Right ventricle myocardium inferior (tissue), 1 donor: Measurements from ENCODE around the gene PANK1. TPM values are rescaled to one million over a fixed set of nuclear protein-coding genes. Genes with fewer than 3 reads are reported as not detected.
A peak's percentile ranks its signal among the peaks of the same experiment; 100 is the strongest.
"Not testable (repeated sequence)": the region's sequence is repeated elsewhere in the genome, so short reads cannot be mapped to it uniquely, and the experiment has no call there.

ENCODE experiments used
- ATAC-seq: fragments of 200-7000 bp; cut with Tn5 transposase; one replicate; pipeline ENCODE4 v1.9.1; 2020; ENCODE audit warnings: mild to moderate bottlenecking, moderate library complexity
- DNase-seq: peaks from one replicate; pipeline ENCODE4 v3.0.0; 2021; ENCODE audit errors: missing footprints
- intact Hi-C: fragments of 100-400 bp; cut with DNase I; formaldehyde crosslinking; loops from one replicate; pipeline ENCODE4 v1.11.0; 2022
- microRNA-seq: library from miRNA; unstranded; fragments of <30 nt; microRNA quantifications from one replicate; pipeline ENCODE4 v1.2.0, GENCODE V29; 2020
- total RNA-seq: library from RNA; stranded (reverse); fragmentation: NEBNext Ultra II Directional; extraction: Animal tissue kit (Norgen Biotek cat#: 25700); gene quantifications from one replicate; pipeline ENCODE4 v1.2.1, GENCODE V29; 2021
- donor health status: DM: no; HTN: yes; CAD: no; lungs with severe emphysema.

Gene PANK1
- total RNA-seq, 1 donor from 2014 or later, result 19.0 TPM

DNA sequence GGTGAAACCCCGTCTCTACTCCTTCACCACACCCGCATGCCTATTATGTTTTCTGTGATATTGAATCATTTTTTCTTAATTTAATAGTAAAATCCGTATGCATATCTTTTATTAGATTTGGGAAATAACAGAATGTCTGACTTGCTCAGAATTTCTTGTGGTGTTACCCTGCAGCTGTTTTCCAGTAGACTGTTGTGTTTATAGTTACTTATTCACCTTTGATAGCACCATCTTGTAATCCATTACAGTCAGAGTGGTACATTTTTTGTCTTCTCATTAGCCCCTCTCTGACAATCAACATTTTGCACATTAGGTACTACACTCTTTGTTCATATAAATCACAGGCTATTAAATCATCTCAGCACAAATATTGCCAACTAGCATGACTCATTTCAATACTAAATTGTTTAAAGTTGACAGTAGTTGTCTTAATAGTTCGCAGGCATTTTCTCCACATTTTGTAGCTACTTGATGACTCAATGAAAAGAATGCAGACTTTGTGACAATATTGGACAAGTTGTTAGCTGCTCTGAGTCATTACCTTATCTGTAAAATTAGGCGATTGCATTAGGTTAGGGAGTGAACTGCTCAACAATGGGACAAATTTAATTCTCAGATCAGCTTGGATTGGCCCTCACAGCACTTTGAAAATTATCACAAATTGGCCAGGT lies 91.8 kb downstream of the PANK1 start:
- DNase-seq, result no peak
- peak; percentile 71 for ATAC-seq
- intact Hi-C loops, result loop anchor here (5.0 kb wide), 1 partner anchor 86 kb away; no protein-coding TSS in a partner anchor

DNA sequence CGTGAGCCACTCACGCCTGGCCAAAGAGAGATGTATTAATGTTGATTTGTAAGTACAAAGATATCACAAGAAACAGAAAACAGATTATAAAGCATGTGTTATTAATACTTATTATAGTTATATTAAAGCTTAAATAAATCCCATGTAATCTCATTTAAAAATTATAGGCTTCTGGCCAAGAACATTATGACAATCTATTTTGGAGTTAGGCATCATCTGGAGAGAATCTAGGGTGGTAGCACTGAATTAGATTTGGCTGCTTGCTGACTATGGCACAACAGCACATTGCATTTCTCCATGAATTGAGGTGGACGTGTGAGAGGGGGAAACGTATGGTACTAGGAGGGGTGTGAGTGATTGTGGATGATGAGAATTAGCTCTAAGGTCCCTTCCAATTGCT lies 92.8 kb downstream of the PANK1 start:
- intact Hi-C loops, result loop anchor here (5.0 kb wide), 1 partner anchor 85 kb away; no protein-coding TSS in a partner anchor
- DNase-seq, result no peak
- ATAC-seq, result no peak

DNA sequence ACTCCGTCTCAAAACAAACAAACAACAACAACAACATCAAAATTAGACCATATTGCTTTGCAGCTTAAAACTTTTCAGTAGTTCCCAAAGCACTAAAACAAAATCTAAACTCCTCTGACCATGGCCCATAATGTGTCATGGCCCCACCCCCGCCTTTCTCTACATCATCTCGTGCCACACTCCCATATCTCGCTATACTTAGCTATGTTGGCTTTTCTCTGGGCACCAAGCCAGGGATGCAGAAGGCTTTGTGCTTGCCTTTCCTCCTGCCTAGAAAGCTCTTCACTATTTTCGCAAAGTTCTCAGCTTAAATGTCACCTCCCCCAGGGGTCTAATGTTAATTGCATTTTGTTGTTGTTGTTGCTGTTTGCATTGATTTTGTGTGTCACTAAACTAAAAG lies 94.5 kb downstream of the PANK1 start:
- DNase-seq (no peak), ATAC-seq (peak; percentile 74)
- intact Hi-C loops, result loop anchor here (5.0 kb wide), 1 partner anchor 83 kb away; no protein-coding TSS in a partner anchor

DNA sequence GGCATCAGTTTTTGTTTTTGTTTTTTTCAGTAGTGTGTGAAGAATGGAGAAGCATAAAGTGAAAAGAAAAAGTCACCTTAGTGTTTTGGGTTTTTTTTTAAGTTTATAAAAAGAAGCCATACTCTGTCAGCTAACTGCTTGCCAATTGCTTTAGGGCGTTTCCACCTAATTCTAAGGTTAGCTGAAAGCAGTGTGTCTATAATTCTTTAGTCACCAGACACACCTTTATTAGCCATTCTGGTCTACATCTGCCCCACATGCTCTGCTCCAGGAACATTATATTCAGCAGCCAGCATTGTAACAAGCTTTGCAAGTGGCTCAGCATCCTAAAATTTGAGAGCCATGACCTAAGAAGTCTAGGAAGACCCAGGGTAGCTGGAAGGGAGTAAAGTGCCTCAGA lies 95.5 kb downstream of the PANK1 start:
- intact Hi-C loops, result no loop called here
- ATAC-seq, result no peak
- no peak for DNase-seq

DNA sequence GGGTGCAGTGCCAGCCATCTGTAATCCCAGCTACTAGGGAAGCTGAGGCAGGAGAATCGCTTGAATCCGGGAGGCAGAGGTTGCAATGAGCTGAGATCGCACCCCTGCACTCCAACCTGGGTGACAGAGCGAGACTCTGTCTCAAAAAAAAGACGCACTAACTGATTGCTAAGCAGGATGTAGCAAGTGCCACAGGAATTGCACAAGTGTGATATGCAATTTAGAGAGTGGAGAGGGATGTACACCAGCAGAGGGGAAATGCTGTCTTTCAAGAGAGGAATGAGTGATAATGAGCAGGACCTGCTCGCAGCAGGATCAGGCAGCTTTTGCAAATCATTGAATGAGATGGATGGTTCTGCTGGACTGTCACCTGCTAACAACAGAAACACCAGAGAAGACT lies 96.4 kb downstream of the PANK1 start:
- DNase-seq (no peak), ATAC-seq (no peak)
- intact Hi-C loops, result no loop called here

DNA sequence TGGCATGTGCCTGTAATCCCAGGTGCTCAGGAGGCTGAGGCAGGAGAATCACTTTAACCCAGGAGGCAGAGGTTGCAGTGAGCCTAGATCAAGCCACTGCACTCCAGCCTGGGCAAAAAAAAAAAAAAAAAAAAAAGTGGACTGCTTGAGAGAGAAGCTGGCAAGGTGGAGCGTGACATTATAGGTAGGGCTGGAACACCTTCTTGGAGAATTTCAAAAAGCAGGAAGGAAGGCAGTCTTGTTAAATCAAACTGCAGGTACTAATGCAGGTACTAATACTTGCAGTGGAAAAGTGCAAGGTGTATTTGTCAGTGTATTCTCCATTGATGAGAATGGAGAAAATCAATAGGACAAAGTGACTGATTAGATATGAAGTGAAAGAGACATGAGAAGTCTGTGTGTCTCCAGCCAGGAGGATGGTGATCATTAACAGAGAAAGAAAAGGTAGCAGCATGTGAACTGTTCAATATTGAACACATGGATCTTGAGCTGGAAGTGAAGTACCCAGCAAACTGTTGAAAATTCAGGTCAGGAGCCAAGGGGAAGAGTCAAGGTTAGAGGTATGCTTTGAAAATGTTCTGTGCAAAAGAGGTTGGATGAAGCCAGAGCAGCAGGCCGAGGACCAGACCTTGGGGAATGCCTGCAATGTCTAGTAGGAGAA lies 97.1 kb downstream of the PANK1 start:
- intact Hi-C loops, result no loop called here
- DNase-seq (no peak), ATAC-seq (no peak)

DNA sequence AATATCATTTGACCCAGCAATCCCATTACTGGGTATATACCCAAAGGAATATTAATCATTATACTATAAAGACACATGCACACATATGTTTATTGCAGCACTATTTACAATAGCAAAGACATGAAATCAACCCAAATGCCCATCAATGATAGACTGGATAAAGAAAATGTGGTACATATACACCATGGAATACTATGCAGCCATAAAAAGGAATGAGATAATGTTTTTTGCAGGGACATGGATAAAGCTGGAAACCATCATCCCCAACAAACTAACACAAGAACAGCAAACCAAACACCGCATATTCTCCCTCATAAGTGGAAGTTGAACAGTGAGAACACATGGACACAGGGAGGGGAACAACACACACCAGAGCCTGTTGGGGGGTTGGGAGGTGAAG lies 98.4 kb downstream of the PANK1 start:
- ATAC-seq, DNase-seq, intact Hi-C loops: not testable (repeated sequence)

DNA sequence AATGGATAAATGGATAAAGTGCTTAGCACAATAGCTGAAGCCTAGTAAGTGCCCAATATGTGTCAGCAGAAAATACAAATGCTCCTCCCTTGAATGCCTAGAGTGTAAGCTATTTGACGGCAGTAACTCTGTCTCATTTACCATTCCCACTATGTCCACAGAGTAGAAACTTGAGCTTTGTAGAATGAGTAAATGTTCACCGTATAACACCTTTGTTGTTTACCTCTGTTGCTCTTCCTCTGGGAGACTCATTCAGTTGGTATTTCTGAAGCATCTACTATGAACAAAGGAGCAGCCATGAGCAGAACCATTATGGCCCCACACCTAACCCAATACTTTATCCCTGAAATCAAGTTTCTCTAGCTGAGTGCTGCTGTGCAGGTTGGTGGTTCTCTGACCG lies 101.2 kb downstream of the PANK1 start:
- DNase-seq (no peak), ATAC-seq (no peak)
- intact Hi-C loops, result no loop called here

DNA sequence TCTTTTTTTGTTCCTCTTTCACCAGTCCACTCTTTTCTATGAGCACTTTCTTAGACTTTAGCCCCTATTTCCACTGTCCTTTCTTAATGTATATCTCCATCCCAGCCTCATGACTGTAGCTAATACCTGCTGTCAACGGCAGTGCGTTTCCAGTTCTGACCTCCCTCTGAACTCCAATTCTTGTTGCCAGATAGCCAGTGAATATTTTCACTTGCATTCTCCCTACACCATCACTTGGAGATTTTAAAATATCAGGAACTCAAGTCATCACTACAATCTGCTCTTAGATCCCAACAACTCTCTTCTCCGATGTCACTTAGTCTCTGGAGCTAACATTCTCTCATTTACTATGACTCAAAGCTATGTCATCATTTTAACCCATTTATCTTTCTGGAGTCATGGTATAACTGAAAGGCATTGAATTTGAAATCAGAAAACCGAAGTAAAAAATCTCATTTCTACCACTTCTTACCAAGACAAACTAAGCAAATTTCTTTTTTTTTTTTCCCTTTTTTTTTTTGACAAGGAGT lies 104.6 kb downstream of the PANK1 start:
- ATAC-seq (no peak), DNase-seq (no peak)
- intact Hi-C loops, result no loop called here

DNA sequence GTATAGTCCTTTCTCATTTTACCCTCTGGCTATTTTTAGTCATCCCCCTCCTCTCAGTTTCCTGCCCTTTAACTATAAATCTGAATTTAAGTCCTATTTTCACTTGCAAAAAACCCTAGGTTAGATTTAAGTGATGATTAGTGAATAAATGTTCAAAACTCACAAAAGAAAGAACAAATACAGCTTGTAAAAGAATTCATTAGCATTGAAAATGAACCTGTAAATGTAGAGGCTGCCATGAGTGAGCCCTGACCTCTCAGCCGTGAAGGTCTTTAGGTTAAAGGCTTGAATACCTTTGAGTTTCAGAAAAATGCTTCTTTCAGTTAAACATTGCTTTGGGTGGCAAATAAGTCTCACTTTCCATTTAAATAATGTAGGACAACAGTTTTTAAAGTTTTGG lies 107.7 kb downstream of the PANK1 start:
- no peak for DNase-seq
- no peak for ATAC-seq
- intact Hi-C loops, result no loop called here

DNA sequence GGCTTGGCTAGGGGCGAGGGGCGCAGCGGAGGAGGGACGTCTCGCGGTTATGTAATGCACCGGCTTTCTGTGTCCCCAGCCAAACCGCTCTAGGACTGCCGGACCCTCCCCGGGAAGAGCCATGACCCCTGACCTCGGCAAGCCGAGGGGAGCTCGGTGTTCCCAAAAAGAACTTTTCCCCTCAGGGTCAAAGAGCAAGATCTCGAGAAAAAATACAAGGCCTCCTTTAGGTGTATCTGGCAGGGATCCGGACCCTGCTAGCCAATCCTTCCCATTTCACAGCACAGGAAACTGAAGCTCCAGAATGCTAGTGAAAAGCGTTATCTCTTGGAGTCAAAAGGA lies 109.1 kb downstream of the PANK1 start:
- peak; percentile 23 for ATAC-seq
- intact Hi-C loops, result no loop called here
- no peak for DNase-seq

DNA sequence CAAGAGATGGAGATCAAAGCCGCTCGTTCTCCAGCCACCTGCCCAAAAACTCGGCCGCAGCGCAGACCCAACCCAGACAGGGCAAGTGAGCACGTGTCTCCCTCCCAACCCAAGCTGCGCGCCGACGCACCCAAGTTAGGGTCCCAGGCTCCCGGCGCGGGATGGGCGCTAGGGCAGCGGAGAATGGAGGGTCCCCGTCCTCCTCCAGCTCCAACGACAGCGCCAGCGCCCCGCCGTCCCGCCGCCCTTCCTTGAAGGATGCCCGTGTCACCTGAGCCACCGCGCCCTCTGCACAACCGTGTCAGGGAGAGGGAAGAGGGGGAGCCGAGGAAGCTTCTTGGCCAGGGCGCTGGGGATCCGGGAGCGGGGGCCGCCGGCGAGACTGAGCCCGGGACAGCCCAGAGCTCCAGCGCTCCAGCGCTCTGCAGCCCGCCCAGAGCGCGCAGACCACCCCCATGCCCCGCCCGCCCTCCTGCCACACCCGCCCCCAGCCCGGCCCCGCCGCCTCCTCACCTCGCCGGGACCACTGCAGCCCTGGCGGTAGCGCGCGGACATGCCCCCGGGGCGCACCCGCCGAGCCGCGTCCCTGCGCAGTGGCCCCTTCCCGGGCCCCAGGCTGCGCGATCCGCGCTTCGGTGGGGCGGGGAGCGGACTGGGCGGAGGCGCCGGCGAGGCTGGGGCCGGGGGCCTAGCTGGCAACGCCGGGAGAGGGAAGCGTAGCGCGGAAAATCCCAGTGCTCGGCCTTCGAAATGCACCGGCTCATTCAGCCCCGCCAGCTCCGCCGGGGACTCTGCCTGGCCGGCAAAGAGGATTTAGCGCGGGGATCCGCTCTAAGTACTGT lies 109.7 kb downstream of the PANK1 start, which contains the start of gene SLC16A12:
Gene SLC16A12, minus strand, starts transcription at position 424 of the 842 bp plus-strand sequence. CDS start 73,016 bp downstream, outside the sequence.
- ATAC-seq (peak; percentile 80), DNase-seq (no peak)
- intact Hi-C loops, result no loop called here

DNA sequence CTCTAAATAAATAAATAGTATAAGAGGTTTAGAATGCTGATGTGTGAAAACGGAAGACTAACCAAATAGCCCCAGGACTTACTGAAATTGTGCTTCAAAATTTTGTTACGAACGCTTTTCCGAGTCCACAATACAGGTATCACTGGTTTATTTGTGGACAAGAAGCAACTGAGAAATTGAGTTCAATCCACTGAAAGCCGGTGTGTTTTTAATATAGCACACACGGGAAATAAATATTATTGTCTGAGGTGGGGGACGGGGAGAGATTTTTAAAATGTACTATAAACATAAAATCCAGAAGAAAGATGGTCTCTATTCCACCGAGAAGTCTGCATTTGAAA lies 110.2 kb downstream of the PANK1 start:
- no peak for ATAC-seq
- DNase-seq, result no peak
- intact Hi-C loops, result no loop called here

Small RNA genes lying within 50 kb of the gene (microRNA-seq; reads per million reads assigned to microRNA genes)
- 324 reads per million, percentile 68 among the genes with 10 or more reads in this experiment for gene MIR107

Other genes starting within 250 kb of the PANK1 start
- gene IFIT5, start 230.7 kb downstream of the PANK1 start, total RNA-seq, result 8.2 TPM
- 1.1 TPM for gene SLC16A12, start 109.6 kb downstream of the PANK1 start, total RNA-seq
- 3.0 TPM for gene KIF20B, start 56.3 kb upstream of the PANK1 start, total RNA-seq